ENCODE results near the gene SPRED1.

DNA sequence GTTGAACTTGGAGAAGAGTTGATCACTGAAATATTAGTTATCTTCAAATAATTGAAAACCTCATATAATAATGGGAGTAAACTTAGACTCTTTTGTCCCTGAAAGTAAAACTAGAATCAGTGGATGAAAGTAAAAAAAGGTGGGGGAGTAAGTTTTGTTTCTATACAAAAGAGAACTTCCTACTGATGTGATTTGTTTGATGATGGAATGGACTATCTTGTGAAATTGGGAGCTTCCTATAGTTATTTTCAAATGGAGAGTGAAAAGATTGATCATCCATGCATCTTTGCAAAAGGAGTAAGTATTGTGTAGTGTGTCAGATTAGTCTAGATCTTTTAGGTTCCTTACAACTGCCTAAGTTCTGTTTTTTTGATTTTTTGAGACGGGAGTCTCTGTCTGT, 28.4 kb downstream of the SPRED1 start:
- TF ChIP-seq MAFK (IDR thresholded peaks at IDR 0.05; ENCODE audit: low read depth, low read length) (no peak), MAZ (IDR thresholded peaks at IDR 0.05; ENCODE audit: borderline replicate concordance, low read depth, low read length) (no peak)
